ENCODE results near the gene ALG5. TPM values are rescaled to one million over a fixed set of nuclear protein-coding genes. Genes with fewer than 3 reads are reported as not detected.

ALG5 gene
- polyA plus RNA-seq, 2 of the 4 experiments (the other 2 are of a cell fraction): 34.4 to 69.0 TPM

DNA sequence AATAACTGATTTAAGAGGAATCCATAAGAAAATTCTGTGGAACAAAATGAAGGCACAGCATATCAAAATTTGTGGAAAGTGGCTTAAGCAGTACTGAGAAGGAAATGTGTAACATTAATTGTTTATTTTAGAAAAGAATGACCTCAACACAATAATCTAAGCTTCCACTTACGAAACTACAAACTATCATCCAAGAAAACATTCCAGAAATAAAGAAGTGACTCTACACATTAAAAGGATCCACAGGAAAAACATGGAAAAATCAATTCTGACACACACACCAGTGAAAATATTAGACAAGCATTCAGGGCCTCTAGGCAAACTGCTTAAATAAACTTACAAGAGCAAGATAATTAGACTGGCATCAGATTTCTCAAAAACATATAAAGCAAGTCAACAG is 15.5 kb upstream of the ALG5 start (continued):
- TF ChIP-seq NR3C1 (IDR thresholded peaks at IDR 0.05): no peak
- TF ChIP-seq SREBF2 (IDR thresholded peaks at IDR 0.05): no peak
- no peak for TF ChIP-seq BHLHE40 (IDR thresholded peaks at IDR 0.05; ENCODE audit: low read depth, low read length)

GRCh38 chr13:37011788-37012187 is 12.6 kb upstream of the ALG5 start:
- no peak for FAIRE-seq
- WGBS (ENCODE audit: missing lambda C conversion rate): 92% methylated on average over 2 of the region's 2 CpGs
- no peaks in the 10 kb centered on the region for H3K4me1 ChIP-seq
- H3K4me3 ChIP-seq: no peak overlapping the region
- ChIA-PET POLR2A (interaction anchor here (1.1 kb wide), 1 partner anchor 12 kb away, joined by 4 read pairs; the partner anchor contains the start of gene EXOSC8), CTCF (no interaction called here)
- H3K4me2 ChIP-seq: no peak overlapping the region
- no peak for ATAC-seq
- DNase-seq (ENCODE audit: low read depth in 1 of 2, low spot score in 1 of 2): no peak
- no peaks in the 10 kb centered on the region for H3K9me3 ChIP-seq
- no peak for TF ChIP-seq NFE2L2 (conservative IDR thresholded peaks at IDR 0.05; ENCODE audit: low read length)
- no peak for TF ChIP-seq POLR2AphosphoS2 (conservative IDR thresholded peaks at IDR 0.05; ENCODE audit: low read length)
- no peak for TF ChIP-seq ZC3H11A (IDR thresholded peaks at IDR 0.05)
- TF ChIP-seq JUNB (IDR thresholded peaks at IDR 0.05): no peak
- no peak for TF ChIP-seq GATA3 (IDR thresholded peaks at IDR 0.05; ENCODE audit: borderline replicate concordance)
- TF ChIP-seq NPAS2 (CRISPR knock-in tag; IDR thresholded peaks at IDR 0.05; ENCODE audit: borderline replicate concordance): no peak
- no peak for TF ChIP-seq HOXB5 (CRISPR knock-in tag; IDR thresholded peaks at IDR 0.05)
- TF ChIP-seq SMC3 (IDR thresholded peaks at IDR 0.05): no peak
- TF ChIP-seq FOXS1 (CRISPR knock-in tag; IDR thresholded peaks at IDR 0.05): no peak
- no peak for TF ChIP-seq POLR2A (IDR thresholded peaks at IDR 0.05; ENCODE audit: low read length)
- TF ChIP-seq, protein P1, sequence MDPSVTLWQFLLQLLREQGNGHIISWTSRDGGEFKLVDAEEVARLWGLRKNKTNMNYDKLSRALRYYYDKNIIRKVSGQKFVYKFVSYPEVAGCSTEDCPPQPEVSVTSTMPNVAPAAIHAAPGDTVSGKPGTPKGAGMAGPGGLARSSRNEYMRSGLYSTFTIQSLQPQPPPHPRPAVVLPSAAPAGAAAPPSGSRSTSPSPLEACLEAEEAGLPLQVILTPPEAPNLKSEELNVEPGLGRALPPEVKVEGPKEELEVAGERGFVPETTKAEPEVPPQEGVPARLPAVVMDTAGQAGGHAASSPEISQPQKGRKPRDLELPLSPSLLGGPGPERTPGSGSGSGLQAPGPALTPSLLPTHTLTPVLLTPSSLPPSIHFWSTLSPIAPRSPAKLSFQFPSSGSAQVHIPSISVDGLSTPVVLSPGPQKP (IDR thresholded peaks at IDR 0.05; ENCODE audit: low read depth, low read length): no peak
- TF ChIP-seq ZFP36 (IDR thresholded peaks at IDR 0.05; ENCODE audit: borderline replicate concordance, partially characterized antibody): no peak
- no peak for TF ChIP-seq CBX2 (IDR thresholded peaks at IDR 0.05; ENCODE audit: borderline replicate concordance, low read depth)
- TF ChIP-seq REST (IDR thresholded peaks at IDR 0.05): no peak
- TF ChIP-seq NR3C1 (IDR thresholded peaks at IDR 0.05): no peak
- TF ChIP-seq, protein P2, sequence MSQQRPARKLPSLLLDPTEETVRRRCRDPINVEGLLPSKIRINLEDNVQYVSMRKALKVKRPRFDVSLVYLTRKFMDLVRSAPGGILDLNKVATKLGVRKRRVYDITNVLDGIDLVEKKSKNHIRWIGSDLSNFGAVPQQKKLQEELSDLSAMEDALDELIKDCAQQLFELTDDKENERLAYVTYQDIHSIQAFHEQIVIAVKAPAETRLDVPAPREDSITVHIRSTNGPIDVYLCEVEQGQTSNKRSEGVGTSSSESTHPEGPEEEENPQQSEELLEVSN (IDR thresholded peaks at IDR 0.05; ENCODE audit: borderline replicate concordance, low read depth): no peak
- TF ChIP-seq, protein P3, sequence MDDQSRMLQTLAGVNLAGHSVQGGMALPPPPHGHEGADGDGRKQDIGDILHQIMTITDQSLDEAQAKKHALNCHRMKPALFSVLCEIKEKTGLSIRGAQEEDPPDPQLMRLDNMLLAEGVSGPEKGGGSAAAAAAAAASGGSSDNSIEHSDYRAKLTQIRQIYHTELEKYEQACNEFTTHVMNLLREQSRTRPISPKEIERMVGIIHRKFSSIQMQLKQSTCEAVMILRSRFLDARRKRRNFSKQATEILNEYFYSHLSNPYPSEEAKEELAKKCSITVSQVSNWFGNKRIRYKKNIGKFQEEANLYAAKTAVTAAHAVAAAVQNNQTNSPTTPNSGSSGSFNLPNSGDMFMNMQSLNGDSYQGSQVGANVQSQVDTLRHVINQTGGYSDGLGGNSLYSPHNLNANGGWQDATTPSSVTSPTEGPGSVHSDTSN (IDR thresholded peaks at IDR 0.05): no peak
- TF ChIP-seq CBX8 (IDR thresholded peaks at IDR 0.05): no peak
- TF ChIP-seq CHD4 (IDR thresholded peaks at IDR 0.05; ENCODE audit: borderline replicate concordance): no peak
- H3K27ac ChIP-seq: no peak overlapping the region

DNA sequence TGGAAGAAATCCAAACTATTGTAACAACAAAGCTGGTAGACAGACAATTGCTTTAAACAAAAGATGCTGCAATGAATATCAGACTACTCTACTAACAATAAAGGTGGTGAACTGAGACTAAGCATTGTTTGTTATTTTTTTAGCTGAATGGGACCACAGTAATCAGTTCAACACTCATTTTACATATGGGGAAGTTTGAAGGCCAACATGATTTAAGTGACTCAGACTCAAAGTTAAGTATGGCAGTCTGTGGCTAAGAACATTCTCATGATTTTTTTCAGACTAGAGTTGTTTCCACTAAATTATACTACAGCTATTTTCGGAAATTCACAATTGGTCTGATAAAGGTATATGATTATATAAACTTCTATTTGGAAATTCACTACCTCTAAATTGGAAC is 11.9 kb upstream of the ALG5 start:
- 96% methylated on average over 1 of the region's 1 CpG for WGBS (ENCODE audit: missing lambda C conversion rate)
- DNase-seq (ENCODE audit: low read depth in 1 of 2, low spot score in 1 of 2) (no peak), FAIRE-seq (no peak), ATAC-seq (no peak)
- H3K27ac ChIP-seq: no peak overlapping the region
- no peak overlapping the region for H3K4me3 ChIP-seq
- H3K4me2 ChIP-seq: no peak overlapping the region
- H3K9me3 ChIP-seq: no peaks in the 10 kb centered on the region
- no peaks in the 10 kb centered on the region for H3K4me1 ChIP-seq
- CTCF ChIA-PET: no interaction called here
- POLR2A ChIA-PET: no interaction called here
- TF ChIP-seq TP53 (CRISPR knock-in tag; IDR thresholded peaks at IDR 0.05) (no peak), EP300 (IDR thresholded peaks at IDR 0.05) (no peak), REST (IDR thresholded peaks at IDR 0.05) (no peak), HOXB13 (CRISPR knock-in tag; IDR thresholded peaks at IDR 0.05; ENCODE audit: low read depth) (no peak), POLR2AphosphoS2 (conservative IDR thresholded peaks at IDR 0.05; ENCODE audit: low read length) (no peak)
- TF ChIP-seq, protein P4, sequence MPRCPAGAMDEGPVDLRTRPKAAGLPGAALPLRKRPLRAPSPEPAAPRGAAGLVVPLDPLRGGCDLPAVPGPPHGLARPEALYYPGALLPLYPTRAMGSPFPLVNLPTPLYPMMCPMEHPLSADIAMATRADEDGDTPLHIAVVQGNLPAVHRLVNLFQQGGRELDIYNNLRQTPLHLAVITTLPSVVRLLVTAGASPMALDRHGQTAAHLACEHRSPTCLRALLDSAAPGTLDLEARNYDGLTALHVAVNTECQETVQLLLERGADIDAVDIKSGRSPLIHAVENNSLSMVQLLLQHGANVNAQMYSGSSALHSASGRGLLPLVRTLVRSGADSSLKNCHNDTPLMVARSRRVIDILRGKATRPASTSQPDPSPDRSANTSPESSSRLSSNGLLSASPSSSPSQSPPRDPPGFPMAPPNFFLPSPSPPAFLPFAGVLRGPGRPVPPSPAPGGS (IDR thresholded peaks at IDR 0.05): no peak

All from A549 (cell line).